Lower lobe of right lung (tissue), 2 donors: ENCODE results near the gene TMOD1. TPM values are rescaled to one million over a fixed set of nuclear protein-coding genes. Genes with fewer than 3 reads are reported as not detected.

ENCODE experiments used
- ATAC-seq, 2 donors: fragments of 200-7000 bp; cut with Tn5 transposase; one replicate each; pipeline ENCODE4 v1.9.1; 2020 to 2022; ENCODE audit warnings: mild to moderate bottlenecking in 2 of 2, moderate library complexity in 2 of 2
- DNase-seq: peaks from one replicate; pipeline ENCODE4 v3.0.0-alpha.2; 2020
- H3K27ac ChIP-seq: fragments of 200-600 bp; one replicate; pipeline ENCODE4 v1.8.0; 2022
- H3K27me3 ChIP-seq: fragments of 200-600 bp; one replicate; pipeline ENCODE4 v1.8.0; 2022; ENCODE audit warnings: low read depth
- H3K36me3 ChIP-seq: fragments of 200-600 bp; one replicate; pipeline ENCODE4 v1.8.0; 2022; ENCODE audit warnings: mild to moderate bottlenecking
- H3K4me1 ChIP-seq: fragments of 200-600 bp; one replicate; pipeline ENCODE4 v1.8.0; 2022
- H3K4me3 ChIP-seq: fragments of 200-600 bp; one replicate; pipeline ENCODE4 v1.8.0; 2022; ENCODE audit warnings: mild to moderate bottlenecking
- H3K9me3 ChIP-seq: fragments of 200-600 bp; one replicate; pipeline ENCODE4 v1.8.0; 2022
- intact Hi-C: fragments of 100-400 bp; cut with DNase I; formaldehyde crosslinking; loops from one replicate; pipeline ENCODE4 v1.11.0; 2022
- total RNA-seq: library from RNA; stranded (reverse); fragmentation: NEBNext Ultra II Directional; extraction: Animal tissue kit (Norgen Biotek cat#: 25700); gene quantifications from one replicate; pipeline ENCODE4 v1.2.1, GENCODE V29; 2021
- TF ChIP-seq, protein P1 (sequence below): fragments of 200-600 bp; IDR thresholded peaks from one replicate; pipeline ENCODE4 v1.8.0; 2022; ENCODE audit warnings: antibody characterized with exemption, mild to moderate bottlenecking
- donor health status: DM: no; HTN: yes; CAD: no; lungs with severe emphysema.

TMOD1 gene
- total RNA-seq, 1 donor from 2014 or later, result 7.9 TPM

DNA sequence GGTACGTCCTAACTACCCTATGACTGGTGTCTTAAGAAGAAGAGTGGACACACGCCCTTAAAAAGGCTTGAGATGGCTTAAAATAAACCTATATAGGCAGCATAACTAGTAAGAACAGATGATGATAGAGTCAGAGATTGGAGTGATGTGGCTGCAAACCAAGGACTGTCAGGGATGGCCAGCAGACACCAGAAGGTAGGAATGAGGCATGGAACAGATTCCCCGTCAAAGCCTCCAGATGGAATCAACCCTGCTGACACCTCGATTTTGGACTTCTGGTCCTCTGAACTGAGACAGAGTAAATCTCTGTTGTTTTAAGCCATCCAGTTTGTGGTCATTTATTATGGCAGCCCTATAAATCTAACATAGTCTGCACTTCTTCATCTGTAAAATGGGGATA lies 7.4 kb downstream of the TMOD1 start:
- ATAC-seq (no peak), DNase-seq (no peak)
- no peaks in the 10 kb centered on the region for H3K4me1 ChIP-seq
- no peaks in the 10 kb centered on the region for H3K36me3 ChIP-seq
- no peak overlapping the region for H3K27ac ChIP-seq
- intact Hi-C loops, result no loop called here
- H3K4me3 ChIP-seq, result no peak overlapping the region
- no peaks in the 10 kb centered on the region for H3K27me3 ChIP-seq
- TF ChIP-seq, protein P1, sequence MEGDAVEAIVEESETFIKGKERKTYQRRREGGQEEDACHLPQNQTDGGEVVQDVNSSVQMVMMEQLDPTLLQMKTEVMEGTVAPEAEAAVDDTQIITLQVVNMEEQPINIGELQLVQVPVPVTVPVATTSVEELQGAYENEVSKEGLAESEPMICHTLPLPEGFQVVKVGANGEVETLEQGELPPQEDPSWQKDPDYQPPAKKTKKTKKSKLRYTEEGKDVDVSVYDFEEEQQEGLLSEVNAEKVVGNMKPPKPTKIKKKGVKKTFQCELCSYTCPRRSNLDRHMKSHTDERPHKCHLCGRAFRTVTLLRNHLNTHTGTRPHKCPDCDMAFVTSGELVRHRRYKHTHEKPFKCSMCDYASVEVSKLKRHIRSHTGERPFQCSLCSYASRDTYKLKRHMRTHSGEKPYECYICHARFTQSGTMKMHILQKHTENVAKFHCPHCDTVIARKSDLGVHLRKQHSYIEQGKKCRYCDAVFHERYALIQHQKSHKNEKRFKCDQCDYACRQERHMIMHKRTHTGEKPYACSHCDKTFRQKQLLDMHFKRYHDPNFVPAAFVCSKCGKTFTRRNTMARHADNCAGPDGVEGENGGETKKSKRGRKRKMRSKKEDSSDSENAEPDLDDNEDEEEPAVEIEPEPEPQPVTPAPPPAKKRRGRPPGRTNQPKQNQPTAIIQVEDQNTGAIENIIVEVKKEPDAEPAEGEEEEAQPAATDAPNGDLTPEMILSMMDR, result no peak
- no peaks in the 10 kb centered on the region for H3K9me3 ChIP-seq

DNA sequence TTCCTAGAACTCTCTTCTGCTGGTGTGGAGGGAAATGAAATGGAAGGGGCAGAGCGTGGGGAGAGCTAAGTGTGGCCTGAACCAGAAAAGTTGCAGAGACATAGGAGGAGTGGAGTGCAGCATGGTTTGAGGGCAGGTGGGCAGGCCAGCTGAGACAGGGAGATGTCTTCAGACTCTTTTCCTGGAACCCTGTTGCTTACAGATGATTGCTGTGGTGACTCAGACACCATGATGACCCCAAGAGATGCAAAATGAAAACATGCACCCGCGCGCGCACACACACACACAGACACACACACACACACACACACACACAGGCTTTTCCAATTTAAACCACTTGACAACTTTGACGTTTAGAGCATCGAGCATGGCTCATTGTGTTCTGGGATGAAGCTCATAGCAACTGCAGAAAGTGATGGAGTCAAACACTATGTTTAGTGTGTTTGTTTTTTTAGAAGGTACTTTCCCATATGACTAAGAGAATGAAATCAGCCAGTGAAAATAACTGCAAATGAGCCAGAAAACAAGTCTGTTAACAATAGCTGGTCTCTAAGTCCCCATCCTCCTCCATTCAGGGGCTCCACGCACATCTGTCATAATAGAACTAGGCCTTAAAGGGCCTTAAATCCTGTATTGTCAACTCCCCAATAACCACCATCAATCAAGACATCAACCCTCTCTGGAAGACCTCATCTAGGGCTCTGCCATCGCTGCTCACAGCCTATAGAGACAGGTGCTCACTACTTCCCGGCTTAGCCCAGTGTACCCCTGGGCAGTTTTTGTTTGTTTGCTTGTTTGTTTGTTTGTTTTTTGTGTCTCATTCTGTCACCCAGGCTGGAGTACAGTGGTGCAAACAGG lies 9.6 kb downstream of the TMOD1 start:
- peak in 1 of 2 donors; percentile 46 for ATAC-seq

DNA sequence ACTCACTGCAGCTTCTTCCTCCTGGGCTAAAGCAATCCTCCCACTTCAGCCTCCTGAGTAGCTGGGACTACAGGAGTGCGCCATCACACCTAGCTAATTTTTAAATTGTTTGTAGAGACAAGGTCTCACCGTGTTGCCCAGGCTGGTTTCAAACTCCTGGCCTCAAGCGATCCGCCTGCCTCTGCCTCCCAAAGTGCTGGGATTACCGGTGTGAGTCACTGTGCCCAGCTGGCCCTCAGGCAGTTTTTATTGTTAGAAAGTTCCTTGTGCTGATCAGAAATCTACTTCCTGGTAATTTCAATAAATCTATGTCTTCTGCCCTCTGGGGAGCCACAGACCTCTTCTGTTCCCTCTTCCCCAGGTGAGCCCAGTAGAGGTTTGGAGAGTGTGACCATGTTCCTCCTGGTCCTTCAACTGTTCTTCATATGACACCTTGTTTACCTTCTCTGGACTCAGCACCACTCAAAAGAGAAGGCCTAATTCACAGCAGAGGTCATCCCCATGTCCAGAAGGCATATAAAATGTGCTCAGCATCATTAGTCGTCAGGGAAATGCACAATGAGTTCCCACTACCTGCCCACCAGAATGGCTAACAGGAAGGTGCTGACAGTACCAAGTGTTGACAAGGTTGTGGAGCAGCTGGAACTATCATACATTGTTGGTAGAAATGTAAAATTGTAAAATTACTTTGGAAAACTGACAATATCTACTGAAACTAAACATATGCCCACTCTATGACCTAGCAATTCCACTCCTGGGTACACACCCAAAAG lies 10.4 kb downstream of the TMOD1 start:
- TF ChIP-seq, protein P1, result no peak
- H3K4me1 ChIP-seq, result no peaks in the 10 kb centered on the region
- DNase-seq (no peak), ATAC-seq (no peak)
- no peak overlapping the region for H3K4me3 ChIP-seq
- H3K27me3 ChIP-seq, result no peaks in the 10 kb centered on the region
- no peaks in the 10 kb centered on the region for H3K9me3 ChIP-seq
- H3K27ac ChIP-seq, result no peak overlapping the region
- no peaks in the 10 kb centered on the region for H3K36me3 ChIP-seq
- intact Hi-C loops, result no loop called here

More for the DNA sequence above, 9.6 kb downstream of the TMOD1 start:
- Histone ChIP-seq H3K27me3 (no peaks in the 10 kb centered on the region), H3K27ac (no peak overlapping the region), H3K4me1 (no peaks in the 10 kb centered on the region), H3K4me3 (no peak overlapping the region), H3K36me3 (no peaks in the 10 kb centered on the region), H3K9me3 (no peaks in the 10 kb centered on the region)
- no peak for DNase-seq
- TF ChIP-seq, protein P1, result no peak
- intact Hi-C loops, result no loop called here

DNA sequence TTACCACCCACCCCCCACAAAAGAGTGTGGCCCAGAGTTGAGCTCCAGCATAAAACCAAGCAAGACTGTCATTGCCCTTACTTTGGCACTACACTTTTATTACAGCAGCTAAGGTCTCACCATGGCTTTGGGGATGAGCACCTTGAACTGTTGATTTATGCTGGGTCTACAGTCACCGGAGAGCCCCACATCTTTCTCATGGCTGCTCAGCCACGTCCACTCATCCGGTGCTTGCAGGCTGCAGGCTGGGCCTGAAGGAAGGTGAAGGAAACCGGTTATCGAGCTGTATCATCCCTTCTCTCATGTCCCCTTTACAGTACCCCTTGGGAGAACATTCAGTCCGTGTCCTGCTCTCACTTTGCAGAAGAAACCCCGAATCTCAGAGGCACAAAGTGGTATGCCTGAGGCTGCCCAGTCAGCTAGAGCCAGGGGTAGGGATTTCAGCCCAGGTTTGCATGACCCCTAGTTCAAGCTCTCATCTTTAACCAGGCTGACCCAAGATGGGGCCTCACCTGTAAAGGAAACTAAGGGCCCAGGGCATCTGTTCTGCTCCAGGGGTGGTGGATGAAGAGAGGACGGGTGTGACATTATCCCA lies 11.6 kb downstream of the TMOD1 start:
- DNase-seq (no peak), ATAC-seq (no peak)
- H3K4me3 ChIP-seq, result no peak overlapping the region
- H3K27ac ChIP-seq, result no peak overlapping the region
- H3K4me1 ChIP-seq, result peaks cover 10% of the 10 kb centered on the region
- H3K36me3 ChIP-seq, result no peaks in the 10 kb centered on the region
- no peaks in the 10 kb centered on the region for H3K9me3 ChIP-seq
- intact Hi-C loops, result no loop called here
- no peaks in the 10 kb centered on the region for H3K27me3 ChIP-seq
- TF ChIP-seq, protein P1, result no peak

DNA sequence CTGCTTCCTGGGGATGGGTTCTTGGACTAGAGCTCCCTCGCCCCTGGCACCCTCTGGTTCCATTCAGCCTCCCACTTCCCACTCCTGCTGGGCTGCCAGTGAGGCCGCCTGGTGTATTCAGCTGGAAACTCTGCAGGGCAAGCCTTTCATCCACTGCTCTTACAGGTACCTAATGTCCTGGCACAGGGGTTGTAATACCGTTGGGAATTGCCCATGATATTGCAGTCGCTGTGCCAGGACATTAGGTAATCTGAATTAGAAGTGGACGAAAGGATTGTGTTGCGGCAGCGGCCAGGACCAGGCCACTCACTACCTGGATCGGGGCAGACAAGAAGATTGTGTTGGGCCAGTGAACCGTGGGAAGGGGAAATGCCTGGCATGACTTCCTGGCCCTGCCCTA lies 13.1 kb downstream of the TMOD1 start:
- intact Hi-C loops, result no loop called here
- TF ChIP-seq, protein P1, result no peak
- ATAC-seq (no peak), DNase-seq (no peak)
- Histone ChIP-seq H3K9me3 (no peaks in the 10 kb centered on the region), H3K4me1 (peaks cover 25% of the 10 kb centered on the region), H3K36me3 (no peaks in the 10 kb centered on the region), H3K4me3 (no peak overlapping the region), H3K27me3 (no peaks in the 10 kb centered on the region), H3K27ac (no peak overlapping the region)
